Activated naive CD4-positive, alpha-beta T cell treated with anti-CD3 and anti-CD28 coated beads, Interleukin-2, amount 50 U/mL, for 24 hours (primary cell): Measurements from ENCODE around the gene SHH.
"Not testable (repeated sequence)": the region's sequence is repeated elsewhere in the genome, so short reads cannot be mapped to it uniquely, and the experiment has no call there.

Experiments
- H3K27ac Mint-ChIP-seq: one replicate; pipeline ENCODE4 v1.8.0; 2021; ENCODE audit warnings: mild to moderate bottlenecking, mixed read lengths
- H3K27me3 Mint-ChIP-seq: one replicate; pipeline ENCODE4 v1.8.0; 2021; ENCODE audit warnings: mixed read lengths
- H3K36me3 Mint-ChIP-seq: one replicate; pipeline ENCODE4 v1.8.0; 2021; ENCODE audit warnings: mixed read lengths
- H3K4me1 Mint-ChIP-seq: one replicate; pipeline ENCODE4 v1.8.0; 2021; ENCODE audit warnings: mixed read lengths
- H3K4me3 Mint-ChIP-seq: one replicate; pipeline ENCODE4 v1.8.0; 2021; ENCODE audit warnings: mild to moderate bottlenecking, mixed read lengths
- H3K9me3 Mint-ChIP-seq: one replicate; pipeline ENCODE4 v1.8.0; 2021; ENCODE audit warnings: mixed read lengths

The SHH gene

DNA sequence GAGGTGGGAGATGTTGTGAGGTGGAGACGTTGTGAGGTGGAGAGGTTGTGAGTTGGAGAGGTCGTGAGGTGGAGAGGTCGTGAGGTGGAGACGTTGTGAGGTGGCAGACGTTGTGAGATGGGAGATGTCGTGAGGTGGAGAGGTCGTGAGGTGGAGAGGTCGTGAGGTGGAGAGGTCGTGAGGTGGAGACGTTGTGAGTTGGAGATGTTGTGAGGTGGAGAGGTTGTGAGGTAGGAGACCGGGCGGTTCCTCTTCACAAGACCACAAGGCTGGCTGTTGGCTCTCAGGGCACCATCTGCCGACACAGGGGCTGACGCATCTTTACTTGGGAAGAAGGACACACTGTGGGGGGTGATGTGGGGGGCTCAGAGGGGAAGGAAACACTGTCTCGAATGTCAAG is 34.7 kb upstream of the SHH start:
- Mint-ChIP-seq H3K4me1 (no peaks in the 10 kb centered on the region), H3K36me3 (no peaks in the 10 kb centered on the region), H3K27me3 (peaks cover 2% of the 10 kb centered on the region), H3K4me3 (no peak overlapping the region), H3K9me3 (no peaks in the 10 kb centered on the region), H3K27ac (no peak overlapping the region)

DNA sequence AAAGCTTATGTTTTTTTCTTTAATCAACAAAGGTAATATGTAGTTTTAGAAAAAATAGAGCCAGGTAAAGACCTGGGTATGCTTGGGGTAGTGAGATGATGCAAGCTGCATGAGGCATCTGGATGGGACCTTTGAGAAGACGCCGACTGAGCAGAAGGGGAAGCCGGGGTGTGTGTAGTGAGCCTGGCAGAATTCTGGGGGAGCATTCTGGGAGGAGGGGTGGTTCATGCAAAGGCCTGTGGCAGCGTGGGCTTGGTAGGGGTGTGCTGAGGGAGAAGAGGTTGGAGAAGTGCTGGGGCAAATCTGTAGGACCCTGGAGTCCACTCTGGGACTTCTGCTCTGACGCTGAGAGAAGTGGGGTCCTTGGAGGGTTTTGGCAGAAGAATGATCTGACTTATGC is 33.9 kb upstream of the SHH start:
- H3K27me3 Mint-ChIP-seq = peaks cover 2% of the 10 kb centered on the region
- H3K4me3 Mint-ChIP-seq = no peak overlapping the region
- no peaks in the 10 kb centered on the region for H3K4me1 Mint-ChIP-seq
- no peak overlapping the region for H3K27ac Mint-ChIP-seq
- H3K36me3 Mint-ChIP-seq = no peaks in the 10 kb centered on the region
- H3K9me3 Mint-ChIP-seq = no peaks in the 10 kb centered on the region

DNA sequence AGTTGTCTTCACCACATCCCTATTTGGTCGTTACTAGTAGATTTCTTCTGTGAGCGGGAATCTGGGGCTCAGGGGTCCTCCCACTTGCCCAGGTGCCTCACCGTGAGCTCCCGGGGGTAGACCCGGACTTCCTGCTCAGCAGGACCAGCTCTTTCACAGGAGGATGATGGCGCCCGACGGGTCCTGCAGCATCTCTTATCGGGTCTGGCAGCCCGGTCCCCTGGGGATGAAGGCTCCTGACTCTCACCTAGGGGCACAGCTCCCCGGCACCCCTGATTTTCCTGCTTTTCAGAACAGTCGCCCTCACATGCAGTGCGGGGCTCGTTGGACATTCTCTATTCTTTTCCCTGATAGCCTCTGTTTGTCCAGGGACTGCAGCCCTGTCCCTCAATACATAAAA is 33.0 kb upstream of the SHH start:
- Mint-ChIP-seq H3K27ac (no peak overlapping the region), H3K4me3 (no peak overlapping the region), H3K36me3 (no peaks in the 10 kb centered on the region), H3K9me3 (no peaks in the 10 kb centered on the region), H3K4me1 (no peaks in the 10 kb centered on the region), H3K27me3 (no peaks in the 10 kb centered on the region)

DNA sequence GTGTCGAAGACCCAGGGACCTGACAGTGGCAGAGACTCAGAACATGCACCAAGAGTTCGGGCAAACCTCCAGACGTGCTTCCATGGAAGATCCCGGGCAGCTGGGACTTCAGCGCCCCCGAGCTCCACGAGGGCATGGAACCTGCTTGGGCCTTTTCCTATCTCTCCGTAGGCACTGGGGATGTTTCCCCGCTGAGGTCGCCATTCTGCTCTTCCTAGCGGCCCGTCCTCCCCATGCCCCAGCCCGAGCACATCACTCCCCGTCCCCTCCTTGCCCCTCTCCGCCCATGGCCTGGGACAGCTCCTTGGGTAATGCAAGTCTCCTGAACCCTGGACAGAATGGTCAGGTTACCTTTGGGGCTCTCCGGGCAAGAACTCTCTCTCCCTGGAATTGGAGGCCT is 32.3 kb upstream of the SHH start:
- Mint-ChIP-seq H3K4me1 (no peaks in the 10 kb centered on the region), H3K27me3 (no peaks in the 10 kb centered on the region), H3K36me3 (no peaks in the 10 kb centered on the region), H3K4me3 (no peak overlapping the region), H3K27ac (no peak overlapping the region), H3K9me3 (no peaks in the 10 kb centered on the region)

DNA sequence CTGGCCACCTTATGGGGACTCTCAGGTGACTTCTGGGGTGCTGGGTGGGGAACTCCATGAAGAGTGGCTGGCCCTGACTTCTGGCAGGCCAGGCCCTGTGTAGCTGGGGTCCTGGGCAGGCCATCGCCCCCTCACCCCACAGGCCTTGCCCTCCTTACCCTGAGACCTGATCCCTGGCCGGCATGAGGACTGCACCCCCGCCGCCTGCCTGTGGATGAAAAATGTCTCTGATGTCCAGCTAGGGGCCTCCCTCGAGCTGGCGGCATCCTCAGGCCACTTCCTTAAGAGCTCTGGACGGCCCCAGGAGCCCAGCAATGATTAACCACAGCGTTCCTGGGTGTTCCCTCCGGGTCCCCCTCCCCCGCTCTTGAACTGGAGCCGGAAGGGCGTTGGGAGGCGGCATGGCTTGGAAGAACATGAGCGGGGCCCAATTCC is 31.8 kb upstream of the SHH start:
- H3K4me3 Mint-ChIP-seq = no peak overlapping the region
- no peaks in the 10 kb centered on the region for H3K36me3 Mint-ChIP-seq
- no peaks in the 10 kb centered on the region for H3K4me1 Mint-ChIP-seq
- H3K27me3 Mint-ChIP-seq = no peaks in the 10 kb centered on the region
- no peaks in the 10 kb centered on the region for H3K9me3 Mint-ChIP-seq
- no peak overlapping the region for H3K27ac Mint-ChIP-seq

DNA sequence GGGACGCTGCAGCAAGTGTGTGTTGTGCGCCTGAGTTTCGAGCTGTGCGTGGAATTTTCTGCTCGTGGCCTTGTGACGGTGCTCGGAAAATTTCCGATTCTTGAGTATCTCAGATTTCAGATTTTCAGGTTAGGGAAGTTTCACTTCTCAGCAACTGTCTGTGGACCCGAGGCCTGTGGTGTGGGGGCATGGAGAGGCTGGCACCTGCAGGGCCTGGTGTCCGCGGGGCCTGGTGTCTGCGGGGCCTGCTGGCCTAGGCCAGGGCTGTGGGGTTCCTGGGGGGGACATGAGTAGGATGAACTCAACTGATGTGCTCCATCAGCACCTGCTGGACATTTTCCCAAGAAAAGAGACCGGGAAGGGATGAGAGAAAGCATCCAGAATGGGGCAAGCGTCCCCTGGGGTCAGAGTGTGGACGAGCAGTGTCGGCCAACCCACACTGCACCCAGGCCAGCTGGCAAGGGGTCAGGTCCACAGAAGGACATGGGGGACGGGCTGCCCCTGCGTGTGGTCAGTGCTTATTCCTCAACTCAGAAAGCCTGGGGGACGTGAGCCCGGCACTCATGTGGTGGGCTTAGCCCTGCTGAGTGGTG is 31.3 kb upstream of the SHH start:
- no peaks in the 10 kb centered on the region for H3K36me3 Mint-ChIP-seq
- H3K4me1 Mint-ChIP-seq = no peaks in the 10 kb centered on the region
- H3K27me3 Mint-ChIP-seq = no peaks in the 10 kb centered on the region
- no peak overlapping the region for H3K4me3 Mint-ChIP-seq
- H3K9me3 Mint-ChIP-seq = no peaks in the 10 kb centered on the region
- no peak overlapping the region for H3K27ac Mint-ChIP-seq

DNA sequence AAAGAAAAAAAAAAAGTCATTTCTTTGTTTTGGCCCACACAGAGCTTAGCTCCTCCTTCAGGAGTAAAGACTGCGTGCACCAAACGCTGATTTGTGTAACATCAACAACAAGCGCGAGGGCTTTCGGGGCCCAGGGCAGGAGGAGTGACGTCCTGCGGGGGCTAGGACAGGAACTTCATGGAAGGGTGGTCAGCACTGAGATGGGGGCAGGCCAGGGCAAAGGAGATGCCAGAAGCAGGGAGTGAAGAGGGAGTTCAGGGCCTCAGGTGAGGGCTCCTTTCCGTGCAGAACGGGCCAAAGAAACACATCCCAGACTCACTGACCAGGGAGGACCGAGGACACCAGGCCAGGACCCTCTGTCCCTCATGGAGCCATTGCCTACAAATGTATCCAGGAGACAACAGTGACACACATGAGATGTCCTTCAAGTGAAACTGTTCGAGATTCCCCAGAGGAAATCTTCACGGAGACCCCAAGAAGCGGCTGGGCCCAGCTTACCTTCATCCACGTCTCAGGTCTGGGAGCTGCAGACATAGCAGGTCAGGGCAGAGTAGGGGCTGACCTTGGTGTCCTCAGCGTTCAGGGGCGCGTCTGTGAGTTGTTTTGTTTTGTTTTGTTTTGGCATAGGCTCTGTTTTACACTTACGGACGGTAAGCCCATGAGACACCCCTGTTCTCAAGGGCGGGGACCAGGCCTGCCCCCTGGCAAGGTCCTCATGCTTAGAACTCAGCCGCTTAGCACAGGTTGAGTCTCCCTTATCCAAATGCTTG is 30.4 kb upstream of the SHH start:
- no peaks in the 10 kb centered on the region for H3K36me3 Mint-ChIP-seq

DNA sequence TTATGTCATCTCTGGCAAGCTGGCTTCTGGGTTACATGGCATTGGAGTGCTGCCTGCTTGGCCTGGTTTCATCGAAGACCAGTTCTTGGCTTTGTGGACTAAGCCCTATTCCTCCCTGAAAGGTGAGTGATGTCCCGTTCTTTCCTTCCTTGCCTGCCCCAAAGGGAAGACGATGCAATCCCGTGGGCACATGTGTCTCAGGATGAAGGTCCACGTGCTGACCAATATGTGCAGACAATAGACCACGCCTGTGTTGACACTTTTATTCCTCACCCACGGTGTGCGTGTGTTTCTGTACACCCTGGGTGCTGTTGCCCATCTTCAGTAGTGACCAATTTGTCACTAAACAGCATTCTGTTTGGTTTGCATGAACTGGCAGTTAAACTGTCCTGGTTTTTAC is 28.6 kb upstream of the SHH start:
- no peaks in the 10 kb centered on the region for H3K9me3 Mint-ChIP-seq

More for the DNA sequence above, 30.4 kb upstream of the SHH start:
- no peak overlapping the region for H3K4me3 Mint-ChIP-seq
- H3K4me1 Mint-ChIP-seq = no peaks in the 10 kb centered on the region
- H3K27me3 Mint-ChIP-seq = no peaks in the 10 kb centered on the region
- no peak overlapping the region for H3K27ac Mint-ChIP-seq
- no peaks in the 10 kb centered on the region for H3K9me3 Mint-ChIP-seq

DNA sequence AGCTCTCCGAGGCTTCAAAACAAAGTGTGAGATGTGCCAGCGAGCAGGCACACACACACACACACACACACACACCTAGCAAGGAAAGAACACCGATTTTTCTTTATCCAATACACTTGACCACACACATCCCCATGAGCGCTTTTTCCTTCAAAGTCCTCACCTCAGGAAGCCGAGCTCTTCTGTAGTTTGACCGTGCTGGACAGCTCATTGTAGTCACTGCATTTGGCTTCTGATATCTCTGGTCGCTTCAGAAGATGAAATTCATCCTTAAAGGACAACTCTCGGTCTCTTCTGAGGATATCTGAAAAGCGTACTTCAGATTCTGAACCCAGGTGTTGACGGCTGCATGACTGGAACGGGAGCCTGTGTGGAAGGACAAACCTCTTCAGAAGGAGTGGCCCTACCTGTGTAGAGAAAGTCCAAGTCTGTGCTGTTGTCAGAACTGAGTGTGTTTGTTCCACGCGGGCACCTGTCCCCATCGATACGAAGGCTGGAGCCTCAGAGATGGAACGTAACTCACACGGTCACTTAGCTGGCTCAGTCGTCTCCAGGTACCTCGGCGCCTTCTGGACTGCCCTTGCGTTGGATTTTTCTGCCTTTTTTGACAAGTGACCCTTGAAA is 28.1 kb upstream of the SHH start:
- Mint-ChIP-seq H3K27me3 (no peaks in the 10 kb centered on the region), H3K27ac (no peak overlapping the region), H3K4me3 (no peak overlapping the region), H3K4me1 (no peaks in the 10 kb centered on the region), H3K36me3 (no peaks in the 10 kb centered on the region), H3K9me3 (no peaks in the 10 kb centered on the region)

More for the DNA sequence above, 28.6 kb upstream of the SHH start:
- Mint-ChIP-seq H3K4me1 (no peaks in the 10 kb centered on the region), H3K36me3 (no peaks in the 10 kb centered on the region), H3K4me3 (no peak overlapping the region), H3K27ac (no peak overlapping the region), H3K27me3 (no peaks in the 10 kb centered on the region)

DNA sequence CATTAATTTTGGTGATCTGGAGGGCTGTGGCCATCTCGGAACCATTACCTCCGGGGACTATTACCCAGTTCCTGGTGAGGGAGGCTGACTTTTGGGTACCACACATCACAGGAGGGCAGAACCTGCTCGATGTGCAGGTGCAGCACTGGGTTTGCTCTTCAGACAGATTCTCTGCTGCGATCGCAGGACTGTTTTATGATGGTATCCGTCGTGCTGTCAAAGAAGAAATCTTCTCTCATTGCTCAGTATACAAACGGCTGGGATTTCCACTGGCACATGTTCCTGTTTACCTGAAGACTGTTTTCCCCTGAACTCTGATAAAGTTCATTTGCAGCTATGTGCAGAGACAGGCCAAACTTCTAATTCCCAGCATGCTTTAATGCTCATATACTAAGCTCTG is 27.2 kb upstream of the SHH start:
- Mint-ChIP-seq H3K4me1 (no peaks in the 10 kb centered on the region), H3K9me3 (no peaks in the 10 kb centered on the region)

DNA sequence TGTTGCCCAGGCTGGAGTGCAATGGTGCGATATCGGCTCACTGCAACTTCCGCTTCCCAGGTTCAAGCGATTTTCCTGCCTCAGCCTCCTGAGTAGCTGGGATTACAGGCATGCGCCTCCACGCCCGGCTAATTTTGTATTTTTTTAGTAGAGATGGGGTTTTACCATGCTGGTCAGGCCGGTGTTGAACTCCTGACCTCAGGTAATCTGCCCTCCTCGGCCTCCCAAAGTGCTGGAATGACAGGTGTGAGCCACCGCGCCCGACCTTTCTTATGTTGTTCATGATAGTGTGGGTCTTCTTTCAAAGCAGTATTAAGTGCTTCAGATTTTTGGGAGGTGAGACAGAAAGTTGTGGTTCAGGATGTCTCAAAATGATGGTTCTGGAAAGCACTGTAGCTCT is 26.0 kb upstream of the SHH start:
- H3K27ac Mint-ChIP-seq, H3K4me3 Mint-ChIP-seq, H3K4me1 Mint-ChIP-seq, H3K27me3 Mint-ChIP-seq, H3K36me3 Mint-ChIP-seq, H3K9me3 Mint-ChIP-seq: not testable (repeated sequence)

More for the DNA sequence above, 27.2 kb upstream of the SHH start:
- no peak overlapping the region for H3K4me3 Mint-ChIP-seq
- H3K36me3 Mint-ChIP-seq = no peaks in the 10 kb centered on the region
- no peak overlapping the region for H3K27ac Mint-ChIP-seq
- H3K27me3 Mint-ChIP-seq = no peaks in the 10 kb centered on the region

DNA sequence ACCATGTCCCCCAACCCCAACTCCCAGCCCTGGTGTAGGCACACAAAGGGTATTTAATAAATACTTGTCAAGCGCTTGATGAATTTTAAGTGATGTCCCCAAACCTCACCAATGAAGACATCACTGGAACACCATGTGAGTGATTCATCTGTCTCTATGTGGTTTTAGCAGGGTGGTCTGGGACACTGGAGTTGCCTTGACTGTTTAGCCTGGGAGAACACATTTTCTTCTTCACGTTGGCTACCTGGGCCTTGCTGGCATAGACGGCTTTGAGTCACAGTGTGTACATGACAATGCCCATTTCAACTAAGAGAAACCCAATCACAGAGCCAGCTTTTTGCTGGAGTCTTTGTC is 24.8 kb upstream of the SHH start:
- Mint-ChIP-seq H3K4me3 (no peak overlapping the region), H3K9me3 (no peaks in the 10 kb centered on the region), H3K36me3 (no peaks in the 10 kb centered on the region), H3K27ac (no peak overlapping the region), H3K27me3 (no peaks in the 10 kb centered on the region), H3K4me1 (no peaks in the 10 kb centered on the region)

DNA sequence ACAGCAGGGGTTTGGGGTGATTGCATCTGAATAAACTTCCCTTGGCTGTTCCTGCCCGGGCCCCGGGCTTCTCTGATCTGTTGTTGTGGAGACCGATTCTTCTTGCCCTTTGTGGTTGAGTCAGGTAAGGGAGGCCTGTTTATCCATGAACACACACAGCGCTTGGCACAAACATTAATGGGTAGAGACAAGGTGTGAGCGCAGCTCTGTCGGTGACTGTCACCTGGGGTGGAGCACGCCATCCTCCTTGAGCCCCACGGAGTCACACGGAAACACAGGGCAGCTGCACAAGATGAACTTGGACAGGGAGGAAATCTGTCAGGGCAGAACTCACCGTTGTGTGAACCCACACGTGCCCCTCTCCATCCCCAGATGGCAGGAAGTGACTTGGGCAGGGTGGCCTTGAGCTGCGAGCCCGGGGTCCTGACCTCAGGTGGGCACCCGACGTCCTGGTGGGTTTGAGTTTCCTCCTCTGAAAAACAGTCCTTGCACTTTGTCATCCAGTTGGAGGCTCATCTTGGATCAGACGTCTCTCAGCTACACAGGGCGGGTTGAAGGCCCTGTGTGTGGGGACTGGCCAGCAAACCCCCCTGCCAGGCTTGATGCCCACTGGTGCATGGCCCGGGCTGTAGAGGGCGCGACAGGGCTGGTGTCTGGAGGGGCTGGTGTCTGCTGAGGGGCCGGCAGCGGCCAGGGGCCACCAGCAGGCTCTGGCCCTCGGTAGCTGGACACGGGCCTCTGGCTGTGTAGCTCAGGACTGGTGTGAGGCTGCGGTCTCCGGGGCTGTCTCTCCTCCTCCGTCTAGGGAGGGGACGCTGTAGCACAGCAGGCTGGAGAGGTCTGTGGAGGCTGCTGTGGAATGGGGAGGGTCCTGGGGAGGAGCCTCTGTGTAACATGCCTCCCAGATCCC is 24.2 kb upstream of the SHH start:
- Mint-ChIP-seq H3K4me1 (no peaks in the 10 kb centered on the region), H3K27ac (no peak overlapping the region), H3K27me3 (no peaks in the 10 kb centered on the region), H3K4me3 (no peak overlapping the region), H3K36me3 (no peaks in the 10 kb centered on the region), H3K9me3 (no peaks in the 10 kb centered on the region)

DNA sequence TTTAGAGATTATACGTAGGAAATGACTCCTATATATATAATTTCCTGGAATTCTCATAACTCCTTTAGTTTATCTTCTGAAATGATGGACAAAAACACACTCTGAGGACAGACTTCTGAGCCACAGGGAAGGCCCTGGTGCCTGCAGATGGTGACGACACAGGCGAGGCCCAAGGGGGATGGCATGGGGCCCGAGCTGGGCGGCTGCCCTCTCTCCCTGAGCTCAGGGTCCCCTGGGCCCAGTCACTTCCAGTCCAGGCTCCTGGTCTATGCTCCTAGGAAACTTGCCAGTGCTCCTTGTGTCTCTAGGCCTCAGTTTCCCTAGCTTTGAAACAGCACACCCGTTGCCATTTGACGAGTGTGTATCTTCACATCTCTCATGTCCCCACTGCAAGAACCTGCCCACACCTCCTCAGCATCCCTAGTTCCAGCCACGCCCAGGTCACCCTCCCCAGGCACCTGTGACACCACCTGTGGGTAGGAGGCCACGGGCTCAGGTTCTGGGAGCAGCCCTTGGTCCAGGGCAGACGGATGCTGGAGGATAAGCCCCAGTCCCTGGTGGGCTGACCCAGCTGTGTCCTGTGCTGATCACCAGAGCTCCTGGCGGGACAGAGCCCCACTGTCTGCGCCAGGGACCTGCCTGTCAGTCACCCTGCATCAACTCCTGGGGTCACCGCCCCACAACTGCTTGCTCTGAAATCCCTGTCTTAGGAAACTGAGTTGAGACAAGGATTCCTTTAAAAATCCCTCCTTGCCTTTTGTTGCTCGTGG is 23.4 kb upstream of the SHH start:
- Mint-ChIP-seq H3K27me3 (no peaks in the 10 kb centered on the region), H3K9me3 (no peaks in the 10 kb centered on the region), H3K36me3 (no peaks in the 10 kb centered on the region), H3K27ac (no peak overlapping the region), H3K4me3 (no peak overlapping the region), H3K4me1 (no peaks in the 10 kb centered on the region)

DNA sequence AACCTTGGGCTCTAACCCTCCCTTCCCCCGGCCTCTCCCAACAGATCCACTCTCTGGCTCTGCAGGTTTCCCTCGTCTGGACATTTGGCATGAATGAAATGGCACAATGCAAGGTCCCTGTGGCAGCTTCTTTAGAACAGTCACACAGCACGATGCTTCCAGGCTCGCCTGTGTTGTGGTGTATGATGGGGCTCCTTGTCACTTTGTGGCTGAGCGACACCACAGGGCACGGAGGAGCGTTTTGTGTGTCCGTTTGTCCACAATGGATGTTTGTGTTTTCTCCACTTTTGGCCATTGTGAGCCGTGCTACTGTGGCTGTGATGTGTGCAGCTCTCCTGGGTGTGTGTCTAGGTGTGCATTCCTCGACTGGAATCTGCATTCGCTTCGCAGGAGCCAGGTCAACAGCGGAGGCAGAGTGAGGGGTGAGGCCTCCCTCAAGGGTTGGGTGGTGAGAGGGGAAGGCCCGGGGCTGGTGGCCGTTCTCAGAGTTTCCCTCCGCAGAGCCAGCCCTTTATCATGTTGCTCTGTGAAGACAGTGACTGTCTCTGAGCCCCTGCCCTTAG is 22.3 kb upstream of the SHH start:
- no peaks in the 10 kb centered on the region for H3K27me3 Mint-ChIP-seq
- no peak overlapping the region for H3K27ac Mint-ChIP-seq
- H3K36me3 Mint-ChIP-seq = no peaks in the 10 kb centered on the region
- H3K4me3 Mint-ChIP-seq = no peak overlapping the region
- no peaks in the 10 kb centered on the region for H3K4me1 Mint-ChIP-seq
- H3K9me3 Mint-ChIP-seq = no peaks in the 10 kb centered on the region
